Mucosa of descending colon (tissue), 3 donors: ENCODE measurements around the gene PDS5B. TPM values are rescaled to one million over a fixed set of nuclear protein-coding genes. Genes with fewer than 3 reads are reported as not detected.

Experiments used
- ATAC-seq: fragments of 200-7000 bp; cut with Tn5 transposase; one replicate; pipeline ENCODE4 v1.9.1; 2020; ENCODE audit warnings: mild to moderate bottlenecking, moderate library complexity
- DNase-seq, 3 donors: peaks; one replicate each; pipeline ENCODE4 v3.0.0-alpha.2; 2020
- H3K36me3 ChIP-seq: fragments of 200-600 bp; one replicate; pipeline ENCODE4 v1.8.0; 2021; ENCODE audit warnings: low read depth, mild to moderate bottlenecking
- H3K4me1 ChIP-seq: fragments of 200-600 bp; one replicate; pipeline ENCODE4 v1.8.0; 2021; ENCODE audit warnings: low read depth, mild to moderate bottlenecking
- H3K4me3 ChIP-seq: fragments of 200-600 bp; one replicate; pipeline ENCODE4 v1.8.0; 2021; ENCODE audit warnings: mild to moderate bottlenecking
- H3K9me3 ChIP-seq: fragments of 200-600 bp; one replicate; pipeline ENCODE4 v1.8.0; 2021; ENCODE audit warnings: mild to moderate bottlenecking
- CTCF ChIP-seq: fragments of 200-600 bp; IDR thresholded peaks from one replicate; pipeline ENCODE4 v1.8.0; 2022; ENCODE audit warnings: antibody characterized with exemption, mild to moderate bottlenecking
- intact Hi-C, 2 donors: fragments of 100-400 bp; cut with DNase I in 1 of 2; cut with micrococcal nuclease in 1 of 2; formaldehyde crosslinking; loops; one replicate each; pipeline versions ENCODE4 v1.11.0 to v1.11.1; 2022; cut with DNase I, micrococcal nuclease
- total RNA-seq, 3 donors: library from RNA; stranded (reverse); fragmentation: NEBNext Ultra II Directional in 2 of 3; extraction: Animal tissue kit (Norgen Biotek cat#: 25700) in 2 of 3; gene quantifications; one replicate each; pipeline versions ENCODE4 v1.2.1 to v1.2.4, GENCODE V29; 2021 to 2023
- donor health status: DM: no; HTN: no; CAD: no; lungs with moderate emphysema.
- donor health status: DM: no; HTN: no; CAD: no.
- donor health status: DM: no; HTN: yes; CAD: no.

PDS5B gene
- total RNA-seq, 3 donors from 2014 or later, result 25.2 to 66.7 (median 27.5) TPM

DNA sequence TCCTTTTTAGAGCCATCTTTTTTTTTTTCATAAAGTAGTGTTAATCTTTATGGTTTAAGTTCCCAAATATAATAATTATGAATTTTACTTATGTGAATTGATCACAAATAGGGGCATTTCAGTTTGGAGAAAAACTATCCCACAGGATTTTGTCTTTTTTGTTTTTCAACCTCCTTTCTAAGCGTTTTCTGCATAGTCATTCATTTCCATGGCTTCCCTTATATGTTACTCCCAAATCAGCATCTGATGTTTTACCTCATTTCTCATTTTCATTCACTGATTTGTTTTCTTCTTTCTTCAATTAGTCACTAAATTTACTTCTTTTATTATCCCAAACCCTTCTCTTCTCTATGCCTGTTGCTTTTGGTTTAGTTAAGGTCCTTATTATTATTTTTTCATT lies 24.7 kb downstream of the PDS5B start:
- Histone ChIP-seq H3K36me3 (no peaks in the 10 kb centered on the region), H3K9me3 (peaks cover 13% of the 10 kb centered on the region), H3K4me3 (no peak overlapping the region), H3K4me1 (no peaks in the 10 kb centered on the region)
- no peak for TF ChIP-seq CTCF
- intact Hi-C loops, result no loop called here
- no peak for ATAC-seq
- no peak for DNase-seq

GRCh38 chr13:32616883-32617511 lies 30.7 kb downstream of the PDS5B start:
- H3K9me3 ChIP-seq, result peaks cover 4% of the 10 kb centered on the region
- H3K4me3 ChIP-seq, result no peak overlapping the region
- intact Hi-C loops, result no loop called here
- no peak for TF ChIP-seq CTCF
- no peaks in the 10 kb centered on the region for H3K36me3 ChIP-seq
- no peak for ATAC-seq
- no peak for DNase-seq
- no peaks in the 10 kb centered on the region for H3K4me1 ChIP-seq

DNA sequence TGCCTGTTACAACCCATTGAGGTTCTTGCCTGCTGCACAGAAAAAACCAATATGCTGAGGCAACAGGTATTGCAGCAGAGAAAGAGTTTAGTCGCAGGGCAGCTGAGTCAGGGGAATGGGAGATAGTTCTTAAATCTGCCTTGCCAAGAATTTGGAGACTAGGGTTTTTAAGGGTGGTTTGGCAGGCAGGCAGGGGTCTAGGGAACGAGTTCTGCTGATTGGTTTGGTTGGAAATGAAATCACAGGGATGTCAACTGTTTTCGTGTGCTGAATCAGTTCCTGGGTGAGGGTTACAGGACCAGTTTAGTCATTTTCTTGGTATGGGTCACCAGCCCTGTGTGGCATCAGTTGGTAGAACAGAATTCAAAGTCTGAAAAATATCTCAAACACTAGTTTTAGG lies 36.6 kb downstream of the PDS5B start:
- H3K9me3 ChIP-seq, result peaks cover 20% of the 10 kb centered on the region
- no peak overlapping the region for H3K4me3 ChIP-seq
- no peaks in the 10 kb centered on the region for H3K4me1 ChIP-seq
- ATAC-seq (no peak), DNase-seq (no peak)
- H3K36me3 ChIP-seq, result no peaks in the 10 kb centered on the region
- no peak for TF ChIP-seq CTCF
- intact Hi-C loops, result no loop called here

- H3K4me1 ChIP-seq, result no peaks in the 10 kb centered on the region
- no peak for TF ChIP-seq CTCF
- H3K9me3 ChIP-seq, result peaks cover 20% of the 10 kb centered on the region
- no peak overlapping the region for H3K4me3 ChIP-seq
- no peaks in the 10 kb centered on the region for H3K36me3 ChIP-seq
- no peak for ATAC-seq
- intact Hi-C loops, result no loop called here
- no peak for DNase-seq
Observed at GRCh38 chr13:32624441-32624840, 38.2 kb downstream of the PDS5B start.

DNA sequence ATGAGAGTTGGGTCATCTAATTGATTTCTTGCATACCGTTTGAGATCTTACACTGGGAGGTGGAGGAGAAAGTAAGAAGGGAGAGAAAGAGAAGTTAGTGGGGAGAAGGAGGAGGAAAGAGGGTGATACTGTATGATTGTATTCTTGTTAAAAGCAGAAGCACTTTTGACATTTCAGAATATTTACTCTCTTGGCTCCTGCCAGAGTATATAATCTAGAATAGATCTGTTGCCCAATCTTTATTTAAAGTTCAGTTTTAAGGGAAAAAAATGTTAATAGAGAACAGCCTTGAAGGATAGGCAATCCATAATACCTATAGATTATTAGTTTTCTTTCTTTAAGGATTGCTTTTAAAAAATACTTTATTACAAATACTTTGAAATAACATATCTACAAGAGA lies 41.5 kb downstream of the PDS5B start:
- ATAC-seq (no peak), DNase-seq (no peak)
- Histone ChIP-seq H3K4me3 (no peak overlapping the region), H3K4me1 (no peaks in the 10 kb centered on the region), H3K9me3 (peaks cover 8% of the 10 kb centered on the region), H3K36me3 (no peaks in the 10 kb centered on the region)
- TF ChIP-seq CTCF, result no peak
- intact Hi-C loops, result no loop called here

DNA sequence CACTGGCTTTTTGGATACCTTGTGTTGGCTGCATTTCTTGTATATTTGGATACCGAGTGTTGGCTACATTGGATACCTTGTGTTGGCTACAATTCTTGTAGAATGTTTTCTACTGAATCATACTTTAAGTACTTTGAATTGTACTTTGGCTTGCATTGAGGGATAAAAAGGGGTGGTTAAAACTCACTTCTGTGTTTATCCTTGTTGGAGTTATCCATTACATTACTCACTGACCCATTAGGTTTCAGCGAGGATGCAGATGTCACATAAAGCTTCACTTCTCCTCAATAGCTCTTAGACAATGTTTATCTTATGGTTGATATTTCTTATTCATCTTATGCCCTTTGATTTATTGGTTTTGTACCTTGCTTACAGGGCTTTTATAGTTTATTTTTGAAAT lies 43.1 kb downstream of the PDS5B start:
- H3K4me1 ChIP-seq, result no peaks in the 10 kb centered on the region

More for the DNA sequence above, 43.1 kb downstream of the PDS5B start:
- H3K4me3 ChIP-seq, result no peak overlapping the region
- no peak for TF ChIP-seq CTCF
- DNase-seq (no peak), ATAC-seq (peak; percentile 55)
- no peaks in the 10 kb centered on the region for H3K36me3 ChIP-seq
- no peaks in the 10 kb centered on the region for H3K9me3 ChIP-seq
- intact Hi-C loops, result no loop called here
